Tibial nerve (tissue), 4 donors: ENCODE measurements around the gene CTSF.
"Not testable (repeated sequence)": the region's sequence is repeated elsewhere in the genome, so short reads cannot be mapped to it uniquely, and the experiment has no call there.

Experiments
- EP300 ChIP-seq, 2 donors: sonication (generic); formaldehyde crosslinking; IDR thresholded peaks; one replicate each; pipeline ENCODE4 v1.6.1; 2017; ENCODE audit warnings: antibody characterized with exemption in 2 of 2, mild to moderate bottlenecking in 1 of 2
- TF ChIP-seq, protein P1 (sequence below), 5 experiments: fragments of 200-600 bp in 3 of 5; fragments of 450-650 bp in 2 of 5; sonication (generic) in 3 of 5; IDR thresholded peaks; one replicate each; pipeline ENCODE4 v1.5.1; 2016 to 2019; ENCODE audit warnings: antibody characterized with exemption in 5 of 5, mild to moderate bottlenecking in 3 of 5, moderate library complexity in 2 of 5

DNA sequence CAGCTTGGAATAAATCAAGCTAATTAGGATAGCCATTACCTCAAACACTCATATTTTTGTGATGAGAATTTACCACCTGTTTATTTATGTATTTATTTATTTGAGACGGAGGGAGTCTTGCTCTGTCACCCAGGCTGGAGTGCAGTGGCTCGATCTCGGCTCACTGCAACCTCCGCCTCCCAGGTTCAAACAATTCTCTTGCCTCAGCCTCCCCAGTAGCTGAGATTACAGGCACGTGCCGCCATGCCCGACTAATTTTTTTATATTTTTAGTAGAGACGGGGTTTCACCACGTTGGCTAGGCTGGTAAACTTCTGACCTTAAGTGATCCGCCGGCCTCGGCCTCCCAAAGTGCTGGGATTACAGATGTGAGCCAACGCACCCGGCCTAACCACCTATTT lies 23.5 kb downstream of the CTSF start:
- not testable (repeated sequence) for TF ChIP-seq EP300 (IDR thresholded peaks at IDR 0.05)
- TF ChIP-seq, protein P1, sequence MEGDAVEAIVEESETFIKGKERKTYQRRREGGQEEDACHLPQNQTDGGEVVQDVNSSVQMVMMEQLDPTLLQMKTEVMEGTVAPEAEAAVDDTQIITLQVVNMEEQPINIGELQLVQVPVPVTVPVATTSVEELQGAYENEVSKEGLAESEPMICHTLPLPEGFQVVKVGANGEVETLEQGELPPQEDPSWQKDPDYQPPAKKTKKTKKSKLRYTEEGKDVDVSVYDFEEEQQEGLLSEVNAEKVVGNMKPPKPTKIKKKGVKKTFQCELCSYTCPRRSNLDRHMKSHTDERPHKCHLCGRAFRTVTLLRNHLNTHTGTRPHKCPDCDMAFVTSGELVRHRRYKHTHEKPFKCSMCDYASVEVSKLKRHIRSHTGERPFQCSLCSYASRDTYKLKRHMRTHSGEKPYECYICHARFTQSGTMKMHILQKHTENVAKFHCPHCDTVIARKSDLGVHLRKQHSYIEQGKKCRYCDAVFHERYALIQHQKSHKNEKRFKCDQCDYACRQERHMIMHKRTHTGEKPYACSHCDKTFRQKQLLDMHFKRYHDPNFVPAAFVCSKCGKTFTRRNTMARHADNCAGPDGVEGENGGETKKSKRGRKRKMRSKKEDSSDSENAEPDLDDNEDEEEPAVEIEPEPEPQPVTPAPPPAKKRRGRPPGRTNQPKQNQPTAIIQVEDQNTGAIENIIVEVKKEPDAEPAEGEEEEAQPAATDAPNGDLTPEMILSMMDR (IDR thresholded peaks at IDR 0.05): not testable (repeated sequence)
